ENCODE data around the gene PUM1.
"Not testable (repeated sequence)": the region's sequence is repeated elsewhere in the genome, so short reads cannot be mapped to it uniquely, and the experiment has no call there.

The PUM1 gene

GRCh38 chr1:30997463-30998057 lies 68.0 kb downstream of the PUM1 start:
- DNase-seq (ENCODE audit: low read depth in 2 of 3, low spot score in 2 of 3) = no peak

GRCh38 chr1:30995990-30996612 lies 69.4 kb downstream of the PUM1 start:
- DNase-seq (ENCODE audit: low read depth in 2 of 3, low spot score in 2 of 3) = no peak

- DNase-seq (ENCODE audit: low read depth in 2 of 3, low spot score in 2 of 3) = no peak
Measured at GRCh38 chr1:30991862-30992606, 73.5 kb downstream of the PUM1 start.

GRCh38 chr1:30990591-30990990 lies 74.9 kb downstream of the PUM1 start:
- DNase-seq (ENCODE audit: low read depth in 2 of 3, low spot score in 2 of 3) = no peak

- no peak for DNase-seq (ENCODE audit: low read depth in 2 of 3, low spot score in 2 of 3)
Measured at GRCh38 chr1:30988045-30988444, 77.5 kb downstream of the PUM1 start.

GRCh38 chr1:30986755-30987154 lies 78.8 kb downstream of the PUM1 start:
- DNase-seq (ENCODE audit: low read depth in 2 of 3, low spot score in 2 of 3) = no peak

- DNase-seq (ENCODE audit: low read depth in 2 of 3, low spot score in 2 of 3) = no peak
Measured at GRCh38 chr1:30984991-30985503, 80.5 kb downstream of the PUM1 start.

- DNase-seq (ENCODE audit: low read depth in 2 of 3, low spot score in 2 of 3) = no peak
Measured at GRCh38 chr1:30984165-30984889, 81.2 kb downstream of the PUM1 start.

- DNase-seq (ENCODE audit: low read depth in 2 of 3, low spot score in 2 of 3) = no peak
Measured at GRCh38 chr1:30982937-30983336, 82.6 kb downstream of the PUM1 start.

- DNase-seq (ENCODE audit: low read depth in 2 of 3, low spot score in 2 of 3) = no peak
Measured at GRCh38 chr1:30982431-30982830, 83.1 kb downstream of the PUM1 start.

- DNase-seq (ENCODE audit: low read depth in 2 of 3, low spot score in 2 of 3) = no peak
Measured at GRCh38 chr1:30981172-30981571, 84.3 kb downstream of the PUM1 start.

- DNase-seq (ENCODE audit: low read depth in 2 of 3, low spot score in 2 of 3) = no peak
Measured at GRCh38 chr1:30977511-30977910, 88.0 kb downstream of the PUM1 start.

GRCh38 chr1:30977105-30977504 lies 88.4 kb downstream of the PUM1 start:
- no peak for DNase-seq (ENCODE audit: low read depth in 2 of 3, low spot score in 2 of 3)

- DNase-seq (ENCODE audit: low read depth in 2 of 3, low spot score in 2 of 3) = no peak
Measured at GRCh38 chr1:30976143-30976542, 89.4 kb downstream of the PUM1 start.

GRCh38 chr1:30975217-30975616 lies 90.3 kb downstream of the PUM1 start:
- no peak for DNase-seq (ENCODE audit: low read depth in 2 of 3, low spot score in 2 of 3)

- DNase-seq (ENCODE audit: low read depth in 2 of 3, low spot score in 2 of 3) = no peak
Measured at GRCh38 chr1:30974536-30974935, 91.0 kb downstream of the PUM1 start.

GRCh38 chr1:30972349-30972748 lies 93.2 kb downstream of the PUM1 start:
- DNase-seq (ENCODE audit: low read depth in 2 of 3, low spot score in 2 of 3) = not testable (repeated sequence)

GRCh38 chr1:30971496-30971895 lies 94.0 kb downstream of the PUM1 start:
- DNase-seq (ENCODE audit: low read depth in 2 of 3, low spot score in 2 of 3) = no peak

- no peak for DNase-seq (ENCODE audit: low read depth in 2 of 3, low spot score in 2 of 3)
Measured at GRCh38 chr1:30969903-30970302, 95.6 kb downstream of the PUM1 start.

GRCh38 chr1:30968220-30968971 lies 97.1 kb downstream of the PUM1 start:
- DNase-seq (ENCODE audit: low read depth in 2 of 3, low spot score in 2 of 3) = no peak
